NOMO-1 treated with DMSO at 0.1 percent for 48 hours (cell line): ENCODE data around the gene ZDHHC11B.
"Not testable (repeated sequence)": the region's sequence is repeated elsewhere in the genome, so short reads cannot be mapped to it uniquely, and the experiment has no call there.

Experiments used
- DNase-seq: peaks from one replicate; lab custom pipeline; 2025; ENCODE audit not compliant: unreplicated experiment; lab: John Stamatoyannopoulos, UW

ZDHHC11B gene, protein sequence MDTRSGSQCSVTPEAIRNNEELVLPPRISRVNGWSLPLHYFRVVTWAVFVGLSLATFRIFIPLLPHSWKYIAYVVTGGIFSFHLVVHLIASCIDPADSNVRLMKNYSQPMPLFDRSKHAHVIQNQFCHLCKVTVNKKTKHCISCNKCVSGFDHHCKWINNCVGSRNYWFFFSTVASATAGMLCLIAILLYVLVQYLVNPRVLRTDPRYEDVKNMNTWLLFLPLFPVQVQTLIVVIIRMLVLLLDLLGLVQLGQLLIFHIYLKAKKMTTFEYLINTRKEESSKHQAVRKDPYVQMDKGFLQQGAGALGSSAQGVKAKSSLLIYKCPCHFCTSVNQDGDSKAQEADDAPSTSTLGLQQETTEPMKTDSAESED

DNA sequence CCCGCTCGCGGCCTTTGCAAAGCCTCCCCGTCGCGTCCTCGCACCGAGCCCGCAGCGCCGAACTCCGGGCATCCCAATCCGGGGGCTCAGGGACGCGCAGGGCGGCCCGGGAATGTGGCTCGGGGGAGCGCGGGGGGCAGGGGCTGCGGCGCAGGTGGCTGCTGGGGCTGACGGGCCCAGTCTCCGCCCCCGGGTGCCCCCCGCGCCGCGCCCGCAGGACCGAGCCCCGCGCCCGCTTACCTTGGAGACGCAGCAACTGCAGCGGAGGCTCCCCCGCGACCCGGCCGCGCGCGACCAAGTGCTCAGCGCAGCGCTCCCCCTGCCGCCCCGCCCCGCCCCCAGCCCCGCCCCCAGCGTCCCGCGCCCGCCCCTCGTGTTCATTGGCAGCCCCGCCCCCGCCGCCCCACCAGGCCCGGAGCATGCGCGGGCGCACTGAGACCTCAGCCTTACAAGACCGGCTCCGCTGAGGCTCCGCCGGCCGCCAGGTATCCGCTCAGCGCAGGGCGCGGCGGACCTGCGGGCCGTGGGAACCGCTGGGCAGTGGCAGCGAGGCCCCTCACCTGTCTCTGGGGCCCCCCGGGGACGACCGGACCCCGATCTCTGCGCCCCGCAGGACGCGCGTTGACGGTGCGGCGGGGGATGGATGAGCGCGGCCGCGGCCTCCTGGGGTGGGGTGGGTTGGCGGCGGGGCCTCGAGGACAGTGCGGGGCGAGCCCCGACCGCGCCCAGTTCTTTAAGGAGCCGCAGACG lies at the start of gene ZDHHC11B:
ZDHHC11B (minus strand) TSS at position 302 of the 750 bp plus-strand sequence. CDS start 17,810 bp downstream, outside the sequence.
- peak; percentile 77 for DNase-seq

DNA sequence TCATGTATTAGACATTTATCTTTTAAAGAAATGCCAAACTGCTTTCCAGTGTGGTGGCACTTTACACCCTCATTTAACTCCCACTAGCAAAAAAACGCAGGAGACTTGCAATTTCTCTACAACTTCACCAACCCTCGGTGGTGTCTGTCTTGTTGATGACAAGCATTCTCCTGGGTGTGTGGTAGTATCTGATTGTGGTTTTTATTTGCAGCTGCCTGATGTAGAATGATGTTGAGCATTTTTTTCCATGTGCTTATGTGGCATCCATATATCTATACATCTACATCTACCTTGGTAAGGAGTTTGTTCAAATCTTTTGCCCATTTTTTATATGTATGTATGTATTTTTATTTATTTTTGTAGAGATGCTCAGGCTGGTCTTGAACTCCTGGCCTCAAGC lies 49.5 kb upstream of the ZDHHC11B start:
- not testable (repeated sequence) for DNase-seq

DNA sequence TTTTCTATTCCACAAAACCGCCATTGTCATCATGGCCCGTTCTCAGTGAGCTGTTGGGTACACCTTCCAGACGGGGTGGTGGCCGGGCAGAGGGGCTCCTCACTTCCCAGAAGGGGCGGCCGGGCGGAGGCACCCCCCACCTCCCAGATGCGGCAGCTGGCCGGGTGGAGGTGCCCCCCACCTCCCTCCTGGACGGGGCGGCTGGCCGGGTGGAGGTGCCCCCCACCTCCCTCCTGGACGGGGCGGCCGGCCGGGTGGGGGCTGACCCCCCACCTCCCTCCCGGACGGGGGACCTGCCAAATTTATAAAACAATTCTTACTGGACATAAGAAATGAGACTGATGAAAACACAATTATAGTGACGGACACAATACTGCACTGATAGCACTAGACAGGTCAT lies 43.7 kb upstream of the ZDHHC11B start:
- not testable (repeated sequence) for DNase-seq

DNA sequence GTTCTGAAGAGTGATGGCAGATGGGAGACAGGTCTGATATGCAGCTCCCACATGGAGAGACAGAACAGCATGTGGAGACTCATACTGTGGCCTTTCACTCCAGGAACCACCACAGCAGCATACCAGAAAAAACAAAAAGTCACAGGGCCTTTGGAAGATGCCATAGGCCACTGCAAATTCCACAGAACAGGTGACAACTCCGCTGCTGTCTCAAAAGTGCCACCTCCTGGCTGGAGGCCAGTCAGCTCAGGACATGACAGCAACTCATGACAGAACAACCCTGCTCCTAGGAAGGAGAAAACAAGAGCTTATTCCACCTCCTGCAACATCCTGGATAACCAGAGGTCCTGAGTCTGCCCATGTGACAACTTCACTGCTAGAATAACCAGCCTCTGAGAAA lies 41.0 kb upstream of the ZDHHC11B start:
- DNase-seq: not testable (repeated sequence)

DNA sequence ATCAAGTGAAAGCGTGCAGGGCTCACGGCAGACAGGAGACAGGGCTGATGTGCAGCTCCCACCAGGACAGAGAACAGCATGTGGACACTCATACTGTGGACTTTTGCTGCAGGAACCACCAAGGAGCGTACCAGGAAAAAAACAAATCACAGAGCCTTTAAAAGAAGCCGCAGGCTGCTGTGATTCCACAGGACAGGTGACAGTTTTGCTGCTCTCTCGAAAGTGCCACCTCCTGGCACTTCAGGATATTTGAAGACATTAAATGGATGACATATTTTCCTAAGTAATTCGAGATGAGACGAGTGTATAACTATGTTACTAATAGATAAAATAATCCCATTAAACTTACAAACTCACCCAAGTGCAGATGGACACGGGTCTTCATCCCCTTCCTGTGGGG lies 37.0 kb upstream of the ZDHHC11B start:
- DNase-seq: no peak

DNA sequence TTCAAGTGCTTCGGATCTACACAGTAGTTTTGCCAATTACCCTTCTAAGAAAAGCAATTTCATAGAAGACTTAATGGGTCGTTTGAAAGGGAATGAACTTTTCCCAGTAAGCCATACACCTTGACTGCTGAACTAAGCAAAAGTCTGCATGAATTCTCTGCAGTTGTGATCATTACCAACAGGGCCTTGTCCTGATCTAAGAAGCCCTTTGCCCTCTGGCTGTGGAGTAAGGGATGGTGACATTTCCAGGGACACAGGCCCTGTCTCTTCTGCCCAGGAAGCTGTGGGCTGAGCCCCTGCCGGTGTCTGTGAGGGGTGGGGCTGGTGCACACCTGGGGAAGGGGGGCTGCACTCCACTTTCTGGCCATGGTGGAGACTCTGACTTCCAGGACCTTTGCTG lies 35.7 kb upstream of the ZDHHC11B start:
- DNase-seq: no peak

DNA sequence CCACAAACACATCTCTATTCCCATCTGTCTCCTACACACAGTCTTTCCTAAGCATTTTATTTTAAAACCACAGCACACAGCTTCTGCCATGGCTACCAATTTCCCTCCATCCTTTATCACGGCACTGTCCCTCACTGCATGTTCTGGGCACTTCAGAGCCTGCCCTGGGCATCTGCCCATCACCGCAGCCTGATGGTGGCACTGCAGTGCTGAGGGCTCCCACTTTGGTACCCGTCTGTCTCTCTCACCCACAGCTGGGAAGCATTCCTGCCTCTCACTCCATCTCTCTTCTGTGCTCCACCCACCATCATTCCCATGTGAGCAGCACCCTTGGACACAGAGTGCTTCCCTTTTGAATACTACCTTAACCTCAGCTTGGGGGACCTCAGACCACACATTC lies 34.5 kb upstream of the ZDHHC11B start:
- no peak for DNase-seq

DNA sequence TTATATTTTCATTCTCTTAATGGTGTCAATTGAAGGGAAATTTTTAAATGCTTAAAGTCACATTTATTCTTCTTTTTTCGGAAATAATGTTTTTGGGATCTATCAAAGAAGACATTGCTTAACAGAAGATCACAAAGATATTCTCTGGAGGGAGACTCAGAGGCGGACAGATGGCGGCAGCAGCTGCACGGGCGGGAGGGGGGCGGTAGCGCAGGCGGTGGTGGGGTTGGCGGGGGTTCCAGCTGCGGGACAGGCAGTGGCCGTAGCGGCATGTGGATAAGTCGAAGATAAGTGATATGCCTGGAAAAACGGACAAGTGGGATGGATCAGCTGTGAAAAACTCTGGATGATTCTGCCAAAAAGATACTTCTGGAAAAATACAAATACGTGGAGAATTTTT lies 31.6 kb upstream of the ZDHHC11B start:
- no peak for DNase-seq

DNA sequence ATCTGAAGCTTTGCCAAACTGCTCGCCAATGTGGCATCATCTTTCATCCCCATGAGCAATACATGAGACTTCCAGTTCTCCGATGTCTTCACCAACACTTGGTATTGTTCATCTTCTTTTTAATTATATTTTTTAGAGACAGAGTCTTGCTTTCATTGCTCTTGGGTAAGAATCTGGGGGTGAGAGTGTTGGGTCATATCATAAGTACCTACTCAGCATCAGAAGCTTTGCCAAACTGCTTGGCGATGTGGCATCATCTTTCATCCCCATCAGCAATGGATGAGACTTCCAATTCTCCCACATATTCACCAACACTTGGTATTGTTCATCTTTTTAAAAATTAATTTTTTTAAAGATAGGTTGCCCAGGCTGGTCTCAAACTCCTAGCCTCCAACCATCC lies 30.9 kb upstream of the ZDHHC11B start:
- DNase-seq: no peak

DNA sequence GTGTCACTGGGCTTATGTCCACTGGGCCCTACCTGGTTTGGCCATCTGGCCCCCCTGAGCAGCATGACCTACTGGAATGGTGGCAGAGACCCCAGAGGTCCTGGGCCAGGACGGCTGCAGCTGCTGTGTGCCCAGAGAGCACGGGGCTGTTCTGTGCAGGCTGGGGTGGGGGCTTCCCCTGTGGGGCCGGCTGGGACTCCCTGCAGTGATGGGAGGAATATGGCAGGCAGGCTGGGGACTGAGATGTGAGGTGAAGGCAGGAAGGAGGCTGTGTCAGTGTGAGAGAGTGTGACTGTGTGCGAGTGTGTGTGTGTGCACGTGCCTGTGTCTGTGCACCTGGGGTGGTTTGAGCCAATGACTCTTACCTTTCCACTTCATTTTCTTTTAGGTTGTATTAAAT lies 29.0 kb upstream of the ZDHHC11B start:
- DNase-seq: not testable (repeated sequence)

DNA sequence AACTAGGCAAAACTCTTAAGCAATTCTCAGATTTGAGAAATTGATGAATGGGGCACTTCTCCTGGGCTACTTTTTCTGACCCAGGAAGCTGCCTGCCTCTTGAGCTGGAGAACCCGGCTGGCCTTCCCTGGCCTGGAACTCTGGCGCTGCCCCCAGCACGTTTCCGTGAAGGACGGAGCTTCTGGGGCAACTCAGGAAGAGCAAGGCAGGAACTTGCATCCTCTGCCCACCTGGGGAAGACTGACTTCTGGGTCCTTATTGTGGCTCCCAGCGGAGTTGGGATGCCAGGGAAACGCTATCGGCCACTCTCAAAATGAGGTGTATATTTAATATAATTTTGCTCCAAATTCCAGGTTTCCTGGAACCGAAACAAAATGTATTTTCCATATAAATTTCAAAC lies 26.9 kb upstream of the ZDHHC11B start:
- DNase-seq: not testable (repeated sequence)

DNA sequence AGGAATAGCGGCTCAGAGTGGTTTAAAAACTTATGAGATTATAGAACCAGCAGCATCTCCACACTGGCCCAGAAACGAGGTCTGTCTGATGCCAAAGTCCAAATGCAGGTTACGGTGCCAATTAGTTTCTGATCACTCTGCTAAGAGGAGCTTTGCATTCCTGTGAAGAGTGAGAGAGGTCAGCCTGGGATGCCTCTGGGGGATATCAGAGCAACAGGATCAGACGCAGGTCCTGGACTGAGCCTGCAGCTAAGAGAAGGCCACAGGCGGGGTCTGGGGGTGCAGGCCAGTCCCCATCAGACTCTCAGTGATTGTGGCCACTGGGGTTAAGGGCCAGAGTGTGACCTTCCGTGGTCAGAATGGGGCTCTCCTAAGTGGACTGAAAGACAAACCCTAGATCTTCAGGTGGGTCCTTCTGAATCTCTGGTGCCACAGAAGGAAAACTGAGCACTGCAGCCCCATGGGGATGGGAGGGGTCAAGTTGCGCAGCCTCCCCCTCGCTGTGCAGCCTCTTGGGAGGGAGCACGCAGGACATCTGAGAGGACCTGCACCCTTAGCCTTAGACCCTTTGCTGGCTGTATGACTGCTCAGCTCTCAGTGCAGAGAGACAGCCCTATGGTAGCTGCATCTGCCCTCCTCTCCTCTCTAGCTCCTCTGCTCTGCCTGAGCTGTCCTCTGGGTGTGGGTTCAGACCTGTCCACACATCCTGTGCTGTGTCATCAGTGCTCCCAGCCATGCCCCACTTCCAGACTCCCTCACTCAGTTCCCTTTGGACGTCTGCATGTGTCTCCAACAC lies 23.4 kb upstream of the ZDHHC11B start:
- DNase-seq: not testable (repeated sequence)

DNA sequence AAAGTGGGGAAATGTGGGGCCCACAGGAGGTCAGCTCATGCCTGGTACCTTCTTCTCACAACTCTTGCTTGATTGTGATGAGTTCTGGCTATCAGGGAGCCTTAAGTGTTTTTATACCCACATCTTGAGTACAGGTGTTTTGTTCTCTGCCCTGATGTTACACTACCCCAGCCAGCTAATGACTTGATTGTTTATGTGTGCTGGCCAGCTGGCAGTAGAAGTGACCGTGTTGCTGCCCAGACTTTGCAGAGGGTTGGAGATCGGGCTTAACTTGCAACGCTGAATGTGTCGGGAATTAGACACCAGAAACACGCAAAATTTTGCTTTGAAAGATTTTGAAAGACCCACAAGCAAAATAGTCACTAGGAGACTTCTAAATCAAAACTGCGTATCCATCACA lies 16.9 kb upstream of the ZDHHC11B start:
- DNase-seq: no peak

DNA sequence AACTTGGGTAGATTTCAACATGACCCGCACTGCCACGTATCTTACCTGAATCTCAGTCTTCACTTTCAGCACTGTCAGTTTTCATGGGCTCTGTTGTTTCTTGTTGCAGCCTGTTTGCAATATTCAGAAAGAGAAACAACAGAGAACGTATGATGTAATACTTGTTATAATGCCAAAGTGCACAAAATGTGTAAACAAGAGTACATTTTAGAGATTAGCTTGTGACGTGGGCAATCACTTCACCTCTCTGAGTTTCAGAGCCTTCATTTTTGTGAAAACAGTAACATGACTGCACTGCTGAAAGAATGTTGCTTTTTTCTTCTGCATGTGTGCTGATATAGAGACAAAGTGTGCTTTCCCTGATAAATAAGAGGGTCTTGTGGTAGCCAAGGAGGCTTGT lies 16.5 kb upstream of the ZDHHC11B start:
- DNase-seq: not testable (repeated sequence)

DNA sequence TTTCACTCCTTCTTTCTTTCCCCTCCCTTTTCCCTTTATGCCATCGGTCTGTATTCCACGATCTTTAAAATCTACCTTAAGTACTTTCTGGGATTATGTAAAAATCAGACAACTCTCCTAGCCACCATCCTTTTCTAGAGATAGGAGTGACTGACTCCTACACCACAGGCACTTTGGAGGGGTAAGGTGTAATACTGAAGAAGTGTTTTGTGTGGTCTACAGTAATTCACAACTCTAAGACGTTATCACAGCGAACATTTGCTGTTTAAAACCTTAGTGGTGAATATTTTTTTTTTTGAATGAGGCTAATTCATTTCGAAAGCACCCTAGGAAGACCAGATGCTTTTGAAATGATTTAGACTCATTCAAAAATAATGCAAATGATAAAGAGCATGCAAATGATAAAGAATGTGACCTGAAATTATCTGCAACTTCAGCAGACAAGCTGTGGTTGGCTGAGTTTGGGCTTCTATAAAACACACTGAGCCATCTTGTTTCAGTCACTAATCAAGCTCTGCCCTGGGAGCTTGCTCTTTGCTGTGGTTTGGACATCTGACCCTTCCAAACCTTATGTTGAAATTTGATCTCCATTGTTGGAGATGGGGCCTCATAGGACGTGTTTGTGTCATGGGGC lies 14.1 kb upstream of the ZDHHC11B start:
- not testable (repeated sequence) for DNase-seq

DNA sequence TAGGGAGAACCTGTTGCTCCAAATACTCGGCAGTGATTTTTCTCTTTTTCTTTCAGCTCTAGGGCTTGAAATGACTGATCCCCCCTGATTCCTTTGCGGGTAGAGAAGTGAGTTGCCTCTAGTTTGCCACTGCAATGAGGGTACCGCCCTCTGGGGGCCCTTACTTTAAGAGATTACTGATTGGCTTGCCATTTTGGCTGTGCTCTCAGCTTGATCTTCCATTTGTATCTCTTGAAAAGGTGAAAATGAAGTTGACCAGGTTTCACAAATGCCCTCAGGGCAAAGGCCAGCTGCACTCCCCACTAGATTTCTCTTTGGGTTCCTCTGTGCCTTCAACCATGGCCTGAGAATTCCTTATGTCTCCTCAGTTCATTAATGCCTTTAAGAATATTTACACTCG lies 13.5 kb upstream of the ZDHHC11B start:
- not testable (repeated sequence) for DNase-seq

DNA sequence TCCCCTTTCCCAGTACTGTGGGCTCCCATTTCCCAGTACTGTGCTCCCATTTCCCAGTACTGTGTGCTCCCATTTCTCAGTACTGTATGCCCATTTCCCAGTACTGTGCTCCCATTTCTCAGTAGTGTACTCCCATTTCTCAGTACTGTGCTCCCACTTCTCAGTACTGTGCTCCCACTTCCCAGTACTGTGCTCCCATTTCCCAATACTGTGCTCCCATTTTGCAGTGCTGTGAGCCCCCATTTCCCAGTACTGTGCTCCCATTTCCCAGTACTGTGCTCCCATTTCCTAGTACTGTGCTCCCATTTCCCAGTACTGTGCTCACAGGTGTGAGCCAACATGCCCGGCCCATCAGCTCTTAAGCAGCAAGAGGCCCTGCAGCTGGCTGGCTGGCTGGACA lies 11.3 kb upstream of the ZDHHC11B start:
- not testable (repeated sequence) for DNase-seq

DNA sequence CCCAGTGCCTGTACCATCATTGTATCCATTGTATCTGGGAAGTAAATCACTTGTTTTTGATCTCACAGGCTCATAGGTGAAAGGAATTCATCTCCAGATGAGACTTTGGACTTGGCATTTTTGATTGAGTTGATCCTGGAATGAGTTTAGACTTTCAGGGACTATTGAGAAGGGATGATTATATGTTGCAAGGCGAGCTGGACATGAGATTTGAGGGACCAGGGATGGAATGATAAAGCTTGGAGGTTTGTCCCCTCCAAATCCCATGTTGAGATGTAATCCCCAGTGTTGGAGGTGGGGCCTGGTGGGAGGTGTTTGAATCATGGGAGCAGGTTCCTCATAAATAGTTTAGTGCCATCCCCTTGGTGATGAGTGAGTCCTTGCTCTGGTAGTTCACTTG lies 10.4 kb upstream of the ZDHHC11B start:
- not testable (repeated sequence) for DNase-seq

DNA sequence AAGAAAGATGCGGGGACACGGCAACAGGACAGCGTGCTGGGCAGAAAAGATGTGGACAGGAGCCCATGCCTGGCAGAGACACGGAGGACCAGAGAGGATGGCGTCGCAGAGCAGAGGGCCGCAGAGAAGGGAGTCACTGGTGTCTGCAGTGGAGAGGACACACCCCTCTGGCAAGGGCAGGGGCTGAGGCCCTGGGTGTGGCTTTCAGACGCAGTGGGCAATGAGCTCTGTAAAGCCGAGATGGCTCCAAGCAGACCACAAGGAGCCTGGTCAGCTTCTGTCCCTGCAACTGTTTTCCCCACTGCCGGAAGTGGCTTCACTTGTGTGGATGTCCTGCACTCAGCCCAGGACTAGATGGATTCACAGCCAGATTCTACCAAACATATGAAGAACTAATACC lies 4.2 kb upstream of the ZDHHC11B start:
- not testable (repeated sequence) for DNase-seq

DNA sequence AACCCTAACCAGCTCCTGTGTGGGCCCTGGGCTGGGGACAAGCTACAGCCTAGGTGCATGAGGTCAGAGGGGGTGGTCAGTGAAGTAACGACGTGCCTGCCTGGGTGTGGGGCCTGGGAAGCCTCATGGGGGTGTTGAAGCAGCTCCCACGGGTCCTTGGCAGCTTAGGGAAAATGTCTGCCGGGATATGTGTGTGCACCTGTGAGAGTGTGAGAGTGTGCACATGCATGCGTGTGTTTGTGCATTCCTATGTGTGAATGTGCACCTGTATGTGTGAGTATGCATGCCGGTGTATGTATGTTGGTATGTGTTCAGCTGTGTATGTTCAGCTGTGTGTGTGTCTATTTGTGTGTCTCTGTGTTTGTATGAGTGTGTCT lies 3.3 kb upstream of the ZDHHC11B start:
- DNase-seq: not testable (repeated sequence)

DNA sequence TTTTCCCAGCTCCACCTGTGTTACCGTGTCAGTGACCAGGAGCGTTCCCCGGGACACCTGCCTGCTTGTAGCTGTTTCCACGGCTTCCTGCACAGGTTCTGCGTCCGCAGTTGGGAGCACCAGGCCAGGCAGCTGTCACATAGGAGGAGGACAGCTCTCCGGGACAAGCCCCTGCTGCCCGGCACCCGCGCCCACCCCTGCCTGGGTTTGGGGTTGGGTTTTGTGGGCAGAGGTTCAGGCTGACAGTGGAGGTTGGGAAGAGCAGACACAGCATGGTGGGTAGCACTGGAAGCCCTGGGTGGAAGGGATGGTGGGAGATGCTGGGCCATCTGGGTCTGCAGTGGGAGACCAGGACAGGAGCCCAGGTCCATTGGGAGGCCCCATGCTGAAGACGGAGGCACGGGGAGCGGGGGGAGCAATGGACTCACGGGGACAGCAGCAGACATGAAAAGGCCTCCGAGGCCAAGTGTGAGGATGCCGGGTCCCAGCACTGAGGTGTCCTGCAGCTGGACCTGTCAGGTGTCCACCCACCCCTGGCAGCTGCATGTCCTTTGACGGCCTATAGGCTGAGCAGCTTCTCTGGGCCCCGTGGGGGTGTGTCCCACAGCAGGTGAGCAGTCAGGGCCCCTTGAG lies 2.8 kb upstream of the ZDHHC11B start:
- DNase-seq: not testable (repeated sequence)
